Gastroesophageal sphincter (tissue), 3 donors: Measurements from ENCODE around the gene BIK.

ENCODE experiments used
- CTCF ChIP-seq, 4 experiments: fragments of 200-600 bp in 2 of 4; fragments of 450-650 bp in 2 of 4; sonication (generic) in 1 of 4; IDR thresholded peaks; one replicate each; pipeline ENCODE4 v1.5.1; 2017 to 2019; ENCODE audit warnings: antibody characterized with exemption in 4 of 4, mild to moderate bottlenecking in 2 of 4, moderate library complexity in 2 of 4
- EP300 ChIP-seq: sonication (generic); formaldehyde crosslinking; IDR thresholded peaks from one replicate; pipeline ENCODE4 v1.6.1; 2017; ENCODE audit warnings: antibody characterized with exemption, mild to moderate bottlenecking

DNA sequence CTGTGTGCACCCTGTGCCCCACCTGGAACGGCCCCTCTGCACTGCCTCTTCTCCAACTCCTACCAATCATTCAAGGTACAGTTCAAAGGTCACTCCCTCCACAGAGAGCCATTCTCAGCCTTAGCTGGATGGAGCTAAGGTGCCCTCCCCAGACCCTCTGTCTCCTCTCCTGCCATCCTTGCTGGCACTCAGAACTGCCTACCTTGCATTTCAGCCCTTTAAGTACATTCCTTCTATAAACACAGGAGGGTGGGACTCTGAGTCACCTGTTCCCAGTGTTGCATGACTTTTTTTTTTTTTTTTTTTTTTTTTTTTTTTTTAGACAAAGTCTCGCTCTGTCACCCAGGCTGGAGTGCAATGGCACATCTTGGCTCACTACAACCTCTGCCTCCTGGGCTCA, 29.9 kb upstream of the BIK start:
- TF ChIP-seq CTCF (IDR thresholded peaks at IDR 0.05) = no peak
- no peak for TF ChIP-seq EP300
